ENCODE data around the gene SREBF2. TPM values are rescaled to one million over a fixed set of nuclear protein-coding genes. Genes with fewer than 3 reads are reported as not detected.

SREBF2 gene
- total RNA-seq, 3 donors from 2014 or later, result 20.8 to 33.5 (median 32.1) TPM

- intact Hi-C loops (cut with DNase I; ENCODE audit: low total_unique reads), result no loop called here
- H3K9me3 ChIP-seq, result no peaks in the 10 kb centered on the region
- H3K27me3 ChIP-seq, result no peaks in the 10 kb centered on the region
- TF ChIP-seq, protein P1, sequence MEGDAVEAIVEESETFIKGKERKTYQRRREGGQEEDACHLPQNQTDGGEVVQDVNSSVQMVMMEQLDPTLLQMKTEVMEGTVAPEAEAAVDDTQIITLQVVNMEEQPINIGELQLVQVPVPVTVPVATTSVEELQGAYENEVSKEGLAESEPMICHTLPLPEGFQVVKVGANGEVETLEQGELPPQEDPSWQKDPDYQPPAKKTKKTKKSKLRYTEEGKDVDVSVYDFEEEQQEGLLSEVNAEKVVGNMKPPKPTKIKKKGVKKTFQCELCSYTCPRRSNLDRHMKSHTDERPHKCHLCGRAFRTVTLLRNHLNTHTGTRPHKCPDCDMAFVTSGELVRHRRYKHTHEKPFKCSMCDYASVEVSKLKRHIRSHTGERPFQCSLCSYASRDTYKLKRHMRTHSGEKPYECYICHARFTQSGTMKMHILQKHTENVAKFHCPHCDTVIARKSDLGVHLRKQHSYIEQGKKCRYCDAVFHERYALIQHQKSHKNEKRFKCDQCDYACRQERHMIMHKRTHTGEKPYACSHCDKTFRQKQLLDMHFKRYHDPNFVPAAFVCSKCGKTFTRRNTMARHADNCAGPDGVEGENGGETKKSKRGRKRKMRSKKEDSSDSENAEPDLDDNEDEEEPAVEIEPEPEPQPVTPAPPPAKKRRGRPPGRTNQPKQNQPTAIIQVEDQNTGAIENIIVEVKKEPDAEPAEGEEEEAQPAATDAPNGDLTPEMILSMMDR (IDR thresholded peaks at IDR 0.05), result no peak
- no peak for TF ChIP-seq POLR2AphosphoS5 (IDR thresholded peaks at IDR 0.05)
- no peak for TF ChIP-seq POLR2A (IDR thresholded peaks at IDR 0.05)
- H3K36me3 ChIP-seq, result no peaks in the 10 kb centered on the region
- no peaks in the 10 kb centered on the region for H3K4me1 ChIP-seq
- no peak overlapping the region for H3K27ac ChIP-seq
- no peak for DNase-seq (ENCODE audit: low spot score in 2 of 2)
- no peak overlapping the region for H3K4me3 ChIP-seq
Measured at GRCh38 chr22:41933411-41934177, 100.7 kb downstream of the SREBF2 start.

DNA sequence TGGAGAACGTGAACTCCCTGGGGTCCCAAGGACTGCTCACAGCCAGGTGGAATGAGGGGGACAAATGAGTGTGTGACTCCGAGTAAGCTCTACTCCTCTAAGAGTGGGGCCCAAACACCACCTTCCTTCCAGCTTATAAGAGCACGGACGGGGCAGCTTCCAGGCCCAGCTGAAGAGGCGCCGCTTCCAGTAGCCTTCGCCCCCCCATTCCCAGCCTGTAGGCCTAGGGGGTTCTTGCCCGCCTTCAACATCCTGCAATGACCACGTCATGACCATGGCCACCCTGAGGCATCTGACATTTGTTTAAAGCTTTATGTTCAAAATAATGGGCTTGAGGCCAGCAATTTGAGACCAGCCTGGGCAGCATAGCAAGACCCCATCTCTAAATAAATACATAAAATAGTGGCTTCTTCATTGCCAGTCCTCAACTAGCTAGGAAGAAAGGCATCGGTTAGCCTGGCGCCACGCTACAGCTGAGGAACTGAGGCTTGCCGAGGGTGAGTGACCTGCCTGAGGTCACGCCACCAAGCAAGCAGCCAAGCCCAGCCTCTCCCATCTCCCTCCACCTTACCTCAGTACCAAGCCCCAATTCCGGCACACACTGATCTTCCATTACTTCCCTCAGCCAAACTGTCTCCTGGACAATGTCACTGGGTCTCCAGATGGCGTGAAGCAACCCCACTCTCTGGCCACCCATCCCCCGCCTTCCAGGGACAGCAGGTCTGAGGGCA, 101.5 kb downstream of the SREBF2 start:
- Histone ChIP-seq H3K27ac (no peak overlapping the region), H3K27me3 (no peaks in the 10 kb centered on the region), H3K9me3 (no peaks in the 10 kb centered on the region), H3K4me3 (no peak overlapping the region), H3K4me1 (no peaks in the 10 kb centered on the region), H3K36me3 (no peaks in the 10 kb centered on the region)
- no peak for DNase-seq (ENCODE audit: low spot score in 2 of 2)
- intact Hi-C loops (cut with DNase I; ENCODE audit: low total_unique reads), result no loop called here
- TF ChIP-seq, protein P1 (IDR thresholded peaks at IDR 0.05), result no peak
- TF ChIP-seq POLR2AphosphoS5 (IDR thresholded peaks at IDR 0.05) (no peak), POLR2A (IDR thresholded peaks at IDR 0.05) (no peak)

DNA sequence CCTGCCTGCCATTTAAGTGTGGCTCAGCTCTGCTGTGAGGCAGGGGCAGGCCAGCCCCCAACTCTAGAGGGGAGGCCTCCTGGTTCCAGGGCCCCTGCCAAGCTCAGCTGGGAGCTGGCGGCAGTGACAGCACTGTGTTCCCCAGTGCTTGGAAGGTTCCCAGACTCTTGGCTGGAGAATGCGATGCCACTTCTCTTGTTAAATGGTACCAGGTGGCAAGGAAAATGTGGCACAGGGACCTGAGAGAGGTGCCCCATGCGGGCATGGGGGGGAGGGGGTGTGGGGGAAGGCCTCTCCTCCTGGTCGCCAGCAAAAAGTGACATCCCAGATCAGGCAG, 102.1 kb downstream of the SREBF2 start:
- Histone ChIP-seq H3K36me3 (no peaks in the 10 kb centered on the region), H3K27me3 (no peaks in the 10 kb centered on the region), H3K27ac (no peak overlapping the region), H3K9me3 (no peaks in the 10 kb centered on the region), H3K4me3 (no peak overlapping the region), H3K4me1 (no peaks in the 10 kb centered on the region)
- intact Hi-C loops (cut with DNase I; ENCODE audit: low total_unique reads), result no loop called here
- TF ChIP-seq POLR2A (IDR thresholded peaks at IDR 0.05), result no peak
- TF ChIP-seq POLR2AphosphoS5 (IDR thresholded peaks at IDR 0.05), result no peak
- TF ChIP-seq, protein P1 (IDR thresholded peaks at IDR 0.05), result no peak
- DNase-seq (ENCODE audit: low spot score in 2 of 2), result no peak

GRCh38 chr22:41935509-41935908, 102.6 kb downstream of the SREBF2 start:
- Histone ChIP-seq H3K4me1 (no peaks in the 10 kb centered on the region), H3K36me3 (no peaks in the 10 kb centered on the region), H3K4me3 (no peak overlapping the region), H3K27me3 (no peaks in the 10 kb centered on the region), H3K27ac (no peak overlapping the region), H3K9me3 (no peaks in the 10 kb centered on the region)
- TF ChIP-seq POLR2AphosphoS5 (IDR thresholded peaks at IDR 0.05) (no peak), POLR2A (IDR thresholded peaks at IDR 0.05) (no peak)
- TF ChIP-seq, protein P1 (IDR thresholded peaks at IDR 0.05), result no peak
- intact Hi-C loops (cut with DNase I; ENCODE audit: low total_unique reads), result no loop called here
- DNase-seq (ENCODE audit: low spot score in 2 of 2), result no peak

DNA sequence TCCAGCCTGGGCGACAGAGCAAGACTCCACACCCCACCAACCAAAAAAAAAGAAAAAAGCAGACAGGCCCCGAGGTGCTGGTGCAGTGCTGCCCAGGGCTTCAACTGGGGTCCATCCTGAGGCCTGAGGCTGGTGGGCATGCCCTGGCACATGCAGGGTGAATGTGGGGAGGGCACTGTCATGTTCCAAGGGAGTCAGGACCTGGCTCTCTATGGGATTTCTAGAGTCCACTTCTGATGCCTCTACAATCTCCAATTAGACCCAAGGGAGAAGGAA, 103.9 kb downstream of the SREBF2 start:
- Histone ChIP-seq H3K27ac (no peak overlapping the region), H3K4me1 (no peaks in the 10 kb centered on the region), H3K36me3 (no peaks in the 10 kb centered on the region), H3K27me3 (no peaks in the 10 kb centered on the region), H3K9me3 (no peaks in the 10 kb centered on the region), H3K4me3 (no peak overlapping the region)
- DNase-seq (ENCODE audit: low spot score in 2 of 2), result no peak
- intact Hi-C loops (cut with DNase I; ENCODE audit: low total_unique reads), result no loop called here
- no peak for TF ChIP-seq POLR2AphosphoS5 (IDR thresholded peaks at IDR 0.05)
- TF ChIP-seq, protein P1 (IDR thresholded peaks at IDR 0.05), result no peak
- TF ChIP-seq POLR2A (IDR thresholded peaks at IDR 0.05), result no peak
